ENCODE measurements around the gene NPRL2.

Gene NPRL2

DNA sequence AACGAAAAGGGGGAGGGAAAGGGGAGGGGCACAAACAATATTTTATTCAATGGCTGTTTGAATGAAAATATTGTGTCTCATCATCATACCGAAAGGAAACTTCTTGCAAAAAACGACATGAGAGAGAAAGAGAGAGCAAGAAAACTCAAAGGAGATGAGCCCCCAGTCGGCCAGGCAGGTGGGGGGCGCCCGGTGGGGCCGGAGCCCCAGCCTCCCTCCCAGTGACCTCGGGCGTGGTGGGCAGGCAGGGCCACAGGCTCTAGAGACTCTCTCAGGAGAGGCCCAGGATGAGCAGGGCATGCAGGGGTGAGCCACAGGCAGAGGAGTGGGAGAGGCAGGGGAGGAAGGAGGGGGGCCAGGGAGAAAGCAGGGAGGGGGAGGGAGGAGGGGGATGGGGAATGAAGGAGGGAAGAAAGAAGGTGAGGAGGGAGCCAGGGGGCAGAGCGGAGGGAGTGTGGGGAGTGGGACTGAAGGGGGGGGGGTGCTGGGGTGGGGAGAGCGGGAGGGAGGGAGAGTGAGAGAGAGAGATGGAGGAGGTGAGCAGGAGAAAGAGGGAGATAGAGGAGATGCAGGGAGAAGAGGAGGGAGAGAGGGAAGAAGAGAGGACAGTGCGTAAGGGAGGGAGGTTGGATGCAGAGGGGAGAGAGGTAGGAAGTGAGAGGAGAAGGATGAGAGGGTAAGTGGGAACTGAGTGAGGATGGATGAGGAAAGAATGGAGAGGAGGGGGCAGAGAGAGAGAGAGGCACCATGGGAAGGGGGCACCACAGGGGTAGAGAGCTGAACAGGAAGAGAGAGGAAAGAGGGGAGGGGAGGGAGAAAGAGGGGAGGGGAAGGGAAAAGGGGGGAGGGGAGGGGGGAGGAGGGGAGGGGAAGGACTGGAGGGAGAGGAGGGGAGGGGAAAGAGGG, 22.8 kb upstream of the NPRL2 start:
- DNase-seq, result no peak

DNA sequence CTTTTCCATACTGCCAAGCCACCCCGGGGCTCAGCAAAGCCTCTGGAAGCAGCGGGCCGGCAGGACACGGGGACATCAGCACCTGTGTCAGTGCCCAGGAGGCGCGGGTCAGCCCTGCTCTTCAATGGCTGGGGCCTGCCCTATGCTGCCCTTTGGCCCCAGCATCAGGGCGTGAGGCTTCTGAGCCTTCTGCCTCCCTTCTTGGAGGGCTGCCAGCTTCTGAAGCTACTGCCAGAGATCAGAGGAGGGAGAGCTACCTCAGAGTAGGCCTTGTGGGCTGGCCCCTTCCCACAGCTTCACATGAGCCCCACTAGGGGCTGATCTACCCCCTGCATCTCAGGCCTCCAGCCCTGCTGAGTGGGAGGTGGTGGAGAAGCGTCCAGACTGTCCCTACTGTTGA, 21.8 kb upstream of the NPRL2 start:
- no peak for DNase-seq

DNA sequence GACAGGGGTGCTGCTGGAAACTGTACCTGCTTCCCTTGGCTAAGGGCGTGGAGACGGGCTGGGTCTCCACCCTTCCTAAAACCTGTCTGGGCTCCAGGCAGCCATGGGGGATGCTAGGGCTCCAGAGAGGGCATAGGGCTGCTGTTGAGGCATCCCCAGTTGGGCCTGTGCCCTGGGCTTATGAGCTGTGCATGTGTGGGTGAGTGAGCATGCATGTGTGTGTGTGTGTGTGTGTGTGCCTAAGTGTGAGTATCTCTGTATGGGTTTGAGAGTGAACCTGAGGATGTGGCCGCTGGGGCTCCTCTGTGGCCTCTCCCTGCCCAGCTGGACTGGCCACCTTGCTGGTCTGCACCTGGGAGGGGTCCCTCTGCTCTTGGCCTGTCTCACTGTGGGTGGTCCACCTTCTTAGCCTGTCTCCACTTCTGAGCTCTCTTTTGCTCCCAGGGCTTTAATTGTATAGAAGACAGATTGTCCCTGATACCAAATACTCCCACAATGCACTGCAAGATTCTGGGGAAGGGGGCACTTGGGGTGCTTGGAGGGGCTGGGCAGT, 20.6 kb upstream of the NPRL2 start:
- DNase-seq, result no peak

DNA sequence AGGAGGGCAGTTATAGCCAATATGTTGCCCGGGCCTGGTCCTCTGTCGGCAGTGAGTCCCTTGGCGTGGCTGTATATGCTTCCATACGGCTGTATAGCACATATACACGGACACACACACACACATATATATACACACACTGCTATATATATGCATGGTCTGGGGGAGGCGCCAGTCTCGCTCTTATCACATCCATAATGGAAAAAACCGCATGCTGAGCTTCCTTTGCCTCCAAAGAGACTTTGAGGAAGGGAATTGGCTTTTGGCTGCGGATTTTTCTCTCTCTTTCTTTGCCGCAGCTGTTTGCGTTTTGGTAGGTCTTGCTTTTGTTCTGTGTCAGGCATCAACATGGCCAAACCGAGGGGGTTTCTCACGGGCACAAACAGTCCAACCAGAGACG, 20.0 kb upstream of the NPRL2 start:
- DNase-seq, result no peak

DNA sequence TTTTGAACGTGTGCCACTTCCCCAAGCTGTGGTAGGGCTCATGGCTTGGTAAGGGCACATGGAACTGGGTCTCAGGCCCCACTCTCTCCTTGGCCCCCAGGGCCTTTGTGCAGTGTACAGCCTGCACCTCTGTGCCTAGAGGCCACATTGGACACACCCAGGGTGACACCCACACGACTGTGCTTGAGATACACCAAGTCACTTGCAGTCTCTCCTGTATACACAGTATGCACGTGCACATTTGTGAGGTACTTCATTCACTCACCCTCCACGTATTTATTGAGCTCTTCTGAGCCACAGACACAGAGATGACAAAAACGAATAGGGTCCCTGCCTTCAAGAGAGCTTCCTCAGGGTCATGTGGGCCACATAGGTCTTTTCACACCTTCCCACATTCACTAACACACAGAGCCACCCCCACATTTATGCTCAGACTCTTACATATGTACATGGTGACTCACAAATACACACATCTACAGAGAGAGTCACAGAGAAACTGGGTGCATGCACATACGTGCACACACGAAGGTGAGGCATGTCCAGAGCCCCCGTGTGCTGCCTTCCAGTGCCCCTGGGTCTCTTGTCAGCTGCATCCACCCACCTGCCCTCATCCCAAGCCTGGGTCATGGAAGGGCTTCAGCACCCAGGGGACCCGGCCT, 18.6 kb upstream of the NPRL2 start:
- no peak for DNase-seq

DNA sequence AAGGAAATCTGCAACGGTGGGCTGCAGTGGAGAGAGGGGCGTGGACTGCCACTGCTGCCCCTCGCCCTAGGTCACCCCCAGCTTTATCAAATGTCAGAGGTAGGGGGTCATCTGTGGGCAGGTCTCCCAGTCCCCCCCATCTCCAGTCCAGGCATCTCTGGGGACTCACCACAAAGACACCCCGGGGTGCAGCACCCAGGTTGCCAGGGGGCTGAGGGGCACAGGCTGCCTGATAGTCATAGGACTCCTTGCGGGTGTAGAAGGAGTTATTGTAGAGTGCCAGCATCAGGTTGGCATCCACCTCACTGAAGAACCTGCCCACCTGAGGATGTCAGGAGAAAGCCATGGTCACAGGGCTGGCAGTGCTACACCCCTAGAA, 15.3 kb upstream of the NPRL2 start:
- no peak for DNase-seq

DNA sequence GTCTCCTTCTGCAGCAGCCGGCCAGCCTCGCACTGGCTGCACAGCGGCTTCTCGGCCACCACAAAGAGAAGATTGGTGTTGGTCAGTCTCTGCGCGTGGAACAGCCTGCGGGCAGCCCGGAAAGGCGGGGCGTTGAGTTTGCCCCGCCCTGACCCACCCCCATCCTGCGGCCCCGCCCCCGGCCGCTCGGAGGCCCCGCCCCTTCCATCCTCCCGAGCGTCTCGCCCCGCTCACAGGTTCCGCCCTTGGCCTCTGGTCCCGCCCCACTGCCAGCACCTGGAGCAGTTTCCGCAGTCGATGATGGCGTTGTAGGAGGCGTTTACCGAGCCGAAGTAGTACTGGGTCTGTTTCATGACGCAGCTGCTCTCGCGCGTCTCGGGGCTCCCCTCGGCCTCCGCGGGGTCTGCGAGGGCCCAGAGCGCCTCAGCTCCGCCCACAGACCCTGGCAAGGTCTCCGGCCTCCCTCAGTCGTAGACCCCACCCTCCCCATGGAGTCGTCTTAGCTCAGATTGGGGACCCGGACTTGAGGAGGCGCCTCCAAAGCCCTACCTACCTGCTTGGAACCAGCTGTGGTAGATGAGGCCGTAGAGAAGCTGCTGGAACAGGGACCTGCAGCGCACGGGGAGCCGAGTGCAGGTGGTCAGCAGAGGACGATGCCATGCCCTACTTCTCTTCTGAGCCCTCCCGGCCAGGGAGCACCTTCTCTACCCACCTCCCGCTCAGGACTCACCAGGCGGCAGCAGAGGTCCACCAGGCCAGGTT, 14.7 kb upstream of the NPRL2 start:
- peak; percentile 61 for DNase-seq

DNA sequence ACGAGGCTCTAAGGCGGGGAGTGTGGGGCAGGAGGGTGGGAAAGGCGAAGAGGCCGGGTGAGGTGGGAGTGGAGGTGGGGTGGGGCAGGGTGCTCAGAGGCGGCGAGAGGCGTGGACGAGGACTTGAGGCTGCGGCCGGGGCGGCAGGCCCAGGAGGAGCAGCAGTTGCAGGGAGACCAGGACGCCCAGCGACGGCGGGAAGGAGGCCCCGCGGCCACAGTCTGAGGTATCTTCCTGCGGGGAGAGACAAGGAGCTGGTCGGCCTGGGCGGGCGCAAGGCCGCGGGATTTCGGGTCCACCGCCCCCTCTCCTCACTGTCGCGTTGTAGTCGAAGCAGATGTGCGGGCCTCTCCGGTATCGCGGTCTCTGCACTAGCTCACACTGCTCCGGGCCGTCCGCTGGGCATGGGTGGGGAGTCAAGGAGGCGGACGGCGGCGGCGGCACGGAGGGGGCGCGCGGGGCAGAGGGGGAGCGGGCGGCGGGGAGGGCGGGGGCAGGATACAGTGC, 14.1 kb upstream of the NPRL2 start:
- no peak for DNase-seq

DNA sequence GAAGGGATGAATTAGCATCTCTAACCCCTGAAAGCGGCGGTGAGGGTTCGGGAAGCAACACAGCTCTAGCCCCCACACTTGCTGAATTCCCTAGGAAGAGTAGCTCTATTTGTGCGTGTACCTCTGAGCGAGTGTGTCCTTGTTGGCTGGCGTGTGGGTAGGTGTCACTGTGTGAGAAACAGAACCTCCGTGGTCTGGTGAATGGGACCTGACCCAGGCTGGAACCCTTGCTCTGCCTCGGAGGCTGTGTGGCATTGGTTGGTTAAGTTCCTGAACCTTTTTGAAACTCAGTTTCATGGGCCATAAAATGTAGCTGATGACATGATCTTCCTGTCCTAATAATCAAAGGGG, 9.2 kb upstream of the NPRL2 start:
- DNase-seq, result no peak

DNA sequence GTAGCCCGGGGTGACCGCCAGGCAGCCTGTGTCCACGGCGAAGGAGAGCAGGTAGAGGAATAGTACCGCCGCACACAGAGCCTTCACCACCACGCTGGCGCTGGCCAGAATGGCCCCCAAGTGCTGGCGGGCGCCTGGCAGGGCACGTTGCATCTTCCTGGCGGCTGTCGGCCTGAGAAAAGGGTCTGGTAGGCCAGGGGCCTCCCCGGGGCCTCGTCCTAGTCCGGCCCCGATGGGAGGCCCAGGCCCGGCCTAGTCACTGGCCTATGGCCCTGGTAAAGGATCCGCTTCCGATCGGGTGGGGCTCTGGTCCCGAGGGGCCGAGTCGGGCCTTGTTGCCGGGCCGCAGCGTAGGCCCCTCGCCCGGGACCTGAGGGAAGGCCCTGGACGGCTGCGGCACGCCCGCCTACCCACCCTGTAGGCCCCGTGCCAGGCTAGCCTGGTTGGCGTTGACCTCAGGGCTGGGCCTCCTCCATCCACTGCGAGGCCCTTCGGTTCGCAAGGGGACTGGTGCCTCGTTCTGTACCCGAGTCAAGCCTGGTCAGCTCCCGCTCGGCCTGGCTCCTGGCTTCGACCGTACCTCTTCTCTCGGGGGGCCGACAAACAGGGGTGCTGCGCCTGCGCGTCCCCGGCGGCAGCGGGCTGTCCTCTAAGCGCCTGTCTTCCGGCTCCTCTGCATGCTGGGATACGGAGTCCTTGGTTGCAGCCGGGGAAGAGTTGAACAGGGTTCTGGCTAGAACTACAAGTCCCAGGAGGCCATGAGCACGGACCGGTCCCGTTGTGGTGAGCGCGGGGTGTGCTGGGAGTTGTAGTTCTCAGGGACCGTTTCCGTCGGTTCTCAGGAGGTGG, 8.6 kb upstream of the NPRL2 start, which contains the start of gene TMEM115:
TSS of gene TMEM115 (minus strand) at position 611 of the 849 bp plus-strand sequence. CDS start at position 153, 458 bp downstream.
- DNase-seq, result peak; percentile 80

DNA sequence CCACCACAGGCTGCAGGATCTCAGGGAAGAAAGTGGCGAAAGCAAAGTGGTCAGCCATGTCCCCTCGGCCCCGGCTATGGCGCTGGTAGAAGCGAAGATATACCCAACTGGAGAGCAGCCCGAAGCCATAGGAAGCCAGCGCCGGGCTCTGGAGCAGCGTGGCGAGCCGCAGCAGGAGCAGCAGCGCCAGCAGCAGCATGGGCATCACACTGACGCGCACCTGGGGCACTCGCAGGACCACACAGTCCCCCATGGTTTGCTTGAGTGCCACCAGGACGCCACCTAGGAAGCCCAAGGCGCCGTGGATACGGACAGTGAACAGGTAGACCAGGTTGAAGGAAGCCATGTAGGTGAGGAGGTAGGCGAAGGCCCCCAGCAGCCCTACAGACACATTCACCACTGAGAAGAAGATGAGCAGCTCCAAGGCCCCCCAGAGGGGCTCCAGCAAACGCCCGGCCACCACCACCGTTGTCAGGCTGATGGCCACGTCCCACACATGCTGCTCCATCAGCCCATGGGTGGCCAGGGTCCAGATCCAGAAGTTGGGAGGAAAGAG, 7.9 kb upstream of the NPRL2 start:
- no peak for DNase-seq

DNA sequence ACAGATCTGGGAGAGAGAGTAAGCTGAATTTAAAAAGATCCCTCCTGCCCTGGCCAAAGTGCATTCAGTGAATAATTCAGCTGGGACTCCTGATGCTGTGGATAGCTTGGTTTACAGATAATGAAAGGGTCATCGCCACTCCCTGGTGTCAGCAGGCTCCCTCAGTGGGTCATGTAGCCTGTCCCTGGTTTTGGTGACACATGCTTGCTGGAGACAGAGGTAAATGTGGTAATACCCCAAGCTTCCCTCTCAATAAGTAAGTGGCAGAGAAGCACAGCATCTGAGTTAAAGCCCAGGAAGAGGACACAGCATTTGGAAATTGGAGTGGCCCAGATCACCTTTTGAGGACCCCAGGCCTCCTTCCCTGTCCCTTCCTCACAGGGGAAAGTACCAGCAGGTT, 6.9 kb upstream of the NPRL2 start:
- DNase-seq, result no peak

DNA sequence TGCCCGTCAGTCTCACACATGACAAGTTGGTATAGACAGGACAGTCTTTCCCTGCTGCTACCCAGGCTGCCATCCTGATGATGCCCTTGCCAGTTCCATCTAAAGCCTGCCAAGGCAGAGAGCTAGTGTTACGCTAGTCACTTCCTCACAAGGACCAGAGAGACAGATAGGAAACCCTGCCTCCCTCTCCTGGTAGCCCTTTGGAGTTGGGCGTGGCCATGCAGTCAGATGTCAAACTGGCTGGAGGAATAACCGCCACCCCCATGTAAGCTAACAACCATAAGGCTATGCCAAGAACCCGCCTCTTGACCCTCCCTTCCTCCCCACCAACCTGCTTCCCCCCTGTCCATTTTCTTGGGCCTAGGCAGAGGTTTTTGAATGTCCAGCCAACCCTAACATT, 6.0 kb upstream of the NPRL2 start:
- no peak for DNase-seq

DNA sequence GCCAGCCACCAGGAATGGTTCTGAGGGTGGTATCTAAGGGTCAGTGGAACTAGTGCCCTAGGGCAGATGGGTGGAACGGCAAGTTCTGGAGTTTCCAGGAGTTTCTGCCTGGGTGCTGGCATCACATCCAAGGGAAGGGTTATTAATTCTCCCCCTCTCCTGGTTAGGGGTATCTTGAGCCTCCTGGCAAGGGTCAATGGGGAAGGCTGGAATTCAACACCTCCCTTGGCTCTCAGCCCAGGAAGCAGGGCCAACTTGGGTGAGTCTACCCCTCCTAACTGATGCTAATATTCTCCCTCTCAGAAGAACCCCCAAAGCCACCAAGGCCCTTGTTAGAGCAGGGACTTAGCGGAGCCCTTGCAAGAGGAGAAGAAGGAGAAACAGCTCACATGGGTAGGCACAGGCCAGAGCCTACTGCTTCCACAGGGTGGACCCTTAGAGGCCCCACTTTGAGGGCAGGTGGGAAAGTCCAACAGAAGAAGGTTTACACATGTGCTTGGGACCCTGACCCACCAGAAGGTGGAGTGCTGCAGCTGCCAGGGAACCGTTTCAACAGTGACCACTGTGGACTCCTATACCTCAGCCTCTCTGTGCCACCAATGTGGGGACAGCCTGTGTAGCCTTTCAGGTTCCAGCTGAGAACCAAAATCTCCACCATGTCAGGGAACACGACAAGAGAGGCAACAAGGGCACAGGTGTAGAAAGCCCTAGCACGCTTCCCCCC, 5.4 kb upstream of the NPRL2 start:
- no peak for DNase-seq

DNA sequence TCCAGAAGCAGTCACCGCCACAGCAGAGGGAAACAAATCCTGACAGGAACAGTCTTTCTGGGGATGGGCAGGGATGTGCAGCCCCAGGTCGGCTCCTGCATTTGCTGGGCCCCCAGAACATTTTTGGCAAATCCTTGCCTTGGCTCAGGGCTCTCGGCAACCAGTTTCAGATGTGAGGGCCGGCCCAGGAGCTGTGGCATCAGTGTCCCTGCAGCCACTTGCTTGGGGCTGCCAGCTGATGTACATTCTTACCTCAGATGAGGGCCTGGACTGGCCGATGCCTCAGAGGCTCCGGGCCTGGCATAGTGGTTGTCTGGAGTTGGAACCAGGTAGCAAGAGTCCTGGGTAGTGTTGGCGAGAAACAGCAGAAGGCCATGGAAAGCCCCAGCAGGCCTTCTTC, 4.3 kb upstream of the NPRL2 start:
- no peak for DNase-seq

DNA sequence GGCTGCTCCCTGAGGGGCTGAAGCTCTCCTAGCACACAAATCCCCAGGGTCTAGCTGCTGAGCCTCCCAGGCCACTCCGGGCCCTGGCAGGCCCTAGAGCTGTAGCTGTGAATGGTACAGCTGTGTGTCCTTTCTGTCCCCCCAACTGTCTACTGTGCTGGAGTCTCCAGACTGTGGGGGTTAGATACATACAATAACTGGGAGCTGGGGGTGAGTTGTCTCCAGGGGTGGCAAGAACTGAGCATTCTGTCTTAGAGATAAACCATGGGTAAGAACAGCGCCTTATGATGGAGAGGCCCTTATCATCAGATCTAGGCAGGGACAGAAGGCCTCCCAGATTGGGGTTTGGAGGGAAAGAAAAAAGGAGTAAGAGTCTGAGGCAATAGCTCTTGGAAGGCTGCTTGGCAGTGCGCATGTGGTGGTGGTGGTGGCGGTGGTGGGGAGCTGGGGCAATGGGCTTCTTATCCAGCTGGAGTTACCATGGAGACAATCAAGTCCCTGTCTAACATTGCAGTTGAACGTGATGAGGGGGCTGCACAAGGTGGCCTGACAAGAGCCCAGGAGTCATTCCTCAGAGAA, 3.7 kb upstream of the NPRL2 start:
- no peak for DNase-seq

DNA sequence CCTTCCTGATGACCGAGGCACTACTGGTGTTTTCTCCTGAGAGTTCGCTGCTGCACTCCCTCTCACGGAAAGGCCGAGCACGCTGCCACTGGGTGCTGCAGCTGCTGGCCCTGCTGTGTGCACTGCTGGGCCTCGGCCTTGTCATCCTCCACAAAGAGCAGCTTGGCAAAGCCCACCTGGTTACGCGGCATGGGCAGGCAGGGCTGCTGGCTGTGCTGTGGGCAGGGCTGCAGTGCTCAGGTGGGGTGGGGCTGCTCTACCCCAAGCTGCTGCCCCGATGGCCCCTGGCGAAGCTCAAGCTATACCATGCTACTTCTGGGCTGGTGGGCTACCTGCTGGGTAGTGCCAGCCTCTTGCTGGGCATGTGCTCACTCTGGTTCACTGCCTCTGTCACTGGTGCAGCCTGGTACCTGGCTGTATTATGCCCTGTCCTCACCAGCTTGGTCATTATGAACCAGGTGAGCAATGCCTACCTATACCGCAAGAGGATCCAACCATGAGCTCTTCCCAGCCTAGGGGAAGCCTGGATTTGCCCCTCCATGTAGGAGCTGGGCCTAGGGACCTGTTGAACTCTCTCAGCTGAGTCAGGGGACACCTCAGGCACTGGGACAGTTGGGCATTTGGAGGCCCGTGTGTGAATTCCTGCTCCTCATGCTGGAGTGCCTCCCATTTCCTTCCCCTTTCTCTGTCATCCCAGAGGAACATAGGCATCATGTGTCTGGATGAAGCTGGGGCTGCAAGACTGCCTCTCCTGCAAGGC, 2.9 kb upstream of the NPRL2 start:
- DNase-seq, result no peak

DNA sequence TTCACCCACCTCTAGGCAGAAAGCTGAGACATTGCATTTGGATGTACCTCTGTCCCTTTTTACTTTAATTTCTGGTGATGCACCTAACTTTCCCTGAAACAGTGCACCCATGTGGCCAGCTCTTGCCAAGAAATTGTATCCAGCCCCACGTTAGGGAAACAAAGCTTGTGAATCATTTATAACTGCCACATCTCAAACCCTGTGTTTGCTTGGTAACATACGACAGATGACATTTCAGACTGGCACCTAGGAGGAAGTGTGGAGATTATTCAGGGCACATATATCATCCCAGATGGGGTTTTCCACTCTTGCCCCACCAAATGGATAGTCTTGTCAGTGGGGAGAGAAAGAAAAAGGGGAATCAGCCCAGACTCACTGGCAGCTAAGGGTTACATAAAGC, 2.2 kb upstream of the NPRL2 start:
- DNase-seq, result no peak

DNA sequence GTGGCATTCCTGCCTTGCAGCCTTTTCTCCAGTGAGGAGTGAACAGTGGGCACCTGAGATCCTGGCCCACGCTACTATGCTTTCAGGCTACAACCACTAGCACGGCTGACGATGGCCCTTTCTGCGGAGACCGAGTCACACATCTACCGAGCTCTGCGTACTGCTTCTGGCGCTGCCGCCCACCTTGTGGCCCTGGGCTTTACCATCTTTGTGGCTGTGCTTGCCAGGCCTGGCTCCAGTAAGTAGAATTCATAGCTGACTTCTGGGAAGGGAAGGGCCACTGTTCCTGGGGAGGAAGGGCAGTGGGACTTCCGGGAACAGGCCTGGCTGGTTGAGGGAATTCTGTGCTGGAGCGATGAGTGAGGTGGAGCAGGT, 735 bp upstream of the NPRL2 start:
- DNase-seq, result no peak

DNA sequence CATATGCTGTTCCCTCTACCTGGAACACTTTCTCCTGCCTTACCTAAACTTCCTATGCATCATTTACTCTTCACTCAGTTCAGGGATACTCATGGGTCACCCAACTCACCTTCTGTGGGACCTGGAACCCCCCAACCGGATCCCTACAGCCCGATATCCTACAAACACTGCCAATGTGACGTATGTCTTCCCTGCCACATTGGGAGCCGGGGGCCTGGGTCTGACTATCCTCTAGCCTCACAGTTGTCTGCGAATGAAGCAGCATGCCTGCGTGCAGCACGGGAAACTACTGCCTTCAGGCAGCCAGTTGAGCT, 405 bp downstream of the NPRL2 start:
- no peak for DNase-seq

All from NCI-H774 (cell line).